GM12878 (cell line): Measurements from ENCODE around the gene RTF2. TPM values are rescaled to one million over a fixed set of nuclear protein-coding genes. Genes with fewer than 3 reads are reported as not detected.

Experiments used
- ATAC-seq: fragments of 200-7000 bp; cut with Tn5 transposase; 3 replicates; pipeline ENCODE4 v1.9.1; 2020; ENCODE audit warnings: mild to moderate bottlenecking, moderate library complexity
- BruUV-seq: library from RNA; stranded (reverse); fragments of 400-500 nt; replicated peaks from 2 replicates; lab custom pipeline; 2021; lab: Mats Ljungman, UMichigan
- CTCF ChIA-PET: fragments of 300-600 bp; sonication (Branson Sonifier 250); formaldehyde crosslinking; extraction: SDS; loops from one replicate; lab custom pipeline; 2021; ENCODE audit warnings: inconsistent platforms; lab: Yijun Ruan, JAX
- POLR2A ChIA-PET: fragments of 350-600 bp; formaldehyde crosslinking; extraction: SDS; loops from one replicate; lab custom pipeline; 2021; ENCODE audit warnings: inconsistent platforms; lab: Charles Lee
- RAD21 ChIA-PET: fragments of 300-600 bp; sonication (Branson Sonifier 250); formaldehyde crosslinking; loops from one replicate; lab custom pipeline; 2023; ENCODE audit warnings: antibody characterized with exemption; ENCODE audit not compliant: unreplicated experiment; lab: Charles Lee
- SMC1A ChIA-PET: fragments of 300-600 bp; sonication (Branson Sonifier 250); formaldehyde crosslinking; loops from one replicate; lab custom pipeline; 2023; ENCODE audit not compliant: unreplicated experiment, uncharacterized antibody; lab: Charles Lee
- DNase-seq: peaks from one replicate; pipeline ENCODE4 v3.0.0-alpha.2; 2011; ENCODE audit warnings: low read depth, low spot score
- FAIRE-seq: peaks from 3 replicates; lab custom pipeline; 2011; peaks lifted over from hg19 to GRCh38; lab: Jason Lieb, UNC
- H2AFZ ChIP-seq: 2 replicates; pipeline ENCODE4 v1.6.0; 2011; ENCODE audit warnings: low read depth, low read length, control low read depth; ENCODE audit not compliant: control insufficient read depth
- H3K27ac ChIP-seq: 2 replicates; pipeline ENCODE4 v1.5.1; 2011; ENCODE audit warnings: control low read depth; ENCODE audit not compliant: control insufficient read depth, insufficient read depth
- H3K27me3 ChIP-seq, 2 experiments: replicated peaks in 1 of 2; 2 replicates each; pipeline versions ENCODE4 v1.6.0 to v1.6.1; 2011; ENCODE audit warnings: low read length in 1 of 2; ENCODE audit not compliant: control insufficient read depth in 2 of 2, insufficient read depth in 2 of 2
- H3K36me3 ChIP-seq, 2 experiments: 2 replicates each; pipeline ENCODE4 v1.5.1; 2011; ENCODE audit warnings: low read length in 1 of 2; ENCODE audit not compliant: control insufficient read depth in 2 of 2, insufficient read depth in 2 of 2
- H3K4me1 ChIP-seq: 2 replicates; pipeline ENCODE4 v1.6.1; 2011; ENCODE audit warnings: mild to moderate bottlenecking, low read length, moderate library complexity, mixed read lengths; ENCODE audit not compliant: control insufficient read depth, insufficient read depth
- H3K4me2 ChIP-seq: 2 replicates; pipeline ENCODE4 v1.6.0; 2011; ENCODE audit warnings: control low read depth; ENCODE audit not compliant: control insufficient read depth, insufficient read depth
- H3K4me3 ChIP-seq: fragments of 200-600 bp; sonication (generic); 2 replicates; pipeline ENCODE4 v1.5.1; 2016
- H3K79me2 ChIP-seq: 2 replicates; pipeline ENCODE4 v1.6.0; 2011; ENCODE audit warnings: low read length; ENCODE audit not compliant: control insufficient read depth, insufficient read depth
- H3K9ac ChIP-seq: 2 replicates; pipeline ENCODE4 v1.8.0; 2011; ENCODE audit warnings: low read length, control low read depth, mixed read lengths; ENCODE audit not compliant: control insufficient read depth, insufficient read depth
- H3K9me3 ChIP-seq: replicated peaks from 3 replicates; pipeline ENCODE4 v1.5.1; 2011; ENCODE audit warnings: mild to moderate bottlenecking, low read length; ENCODE audit not compliant: control insufficient read depth, insufficient read depth
- H4K20me1 ChIP-seq: 2 replicates; pipeline ENCODE4 v1.6.0; 2011; ENCODE audit not compliant: control insufficient read depth, insufficient read depth
- CREB1 ChIP-seq: IDR thresholded peaks from 2 replicates; pipeline ENCODE4 v1.6.1; 2012; ENCODE audit warnings: low read depth, mild to moderate bottlenecking, inconsistent platforms
- GABPA ChIP-seq: IDR thresholded peaks from 2 replicates; pipeline ENCODE4 v1.6.1; 2014; ENCODE audit warnings: antibody characterized with exemption, low read depth, mild to moderate bottlenecking, inconsistent platforms
- POLR2AphosphoS2 ChIP-seq: IDR thresholded peaks from 2 replicates; pipeline ENCODE4 v1.6.1; 2011; ENCODE audit warnings: low read depth, mild to moderate bottlenecking, low read length, improper control_type of control experiment, moderate library complexity
- POU2F2 ChIP-seq: IDR thresholded peaks from 3 replicates; pipeline ENCODE4 v1.6.1; 2011; ENCODE audit warnings: low read depth, mild to moderate bottlenecking, low read length, borderline replicate concordance
- WRNIP1 ChIP-seq: IDR thresholded peaks from 2 replicates; pipeline ENCODE4 v1.6.1; 2011; ENCODE audit warnings: low read depth, low read length, improper control_type of control experiment, borderline replicate concordance
- YY1 ChIP-seq: IDR thresholded peaks from 2 replicates; pipeline ENCODE4 v1.6.1; 2011; ENCODE audit warnings: low read depth, mild to moderate bottlenecking, low read length
- WGBS: methylation state at CpG from one replicate; pipeline ENCODE4 v1.1.6; 2016; ENCODE audit warnings: low lambda C conversion rate; ENCODE audit not compliant: insufficient replicate concordance, insufficient coverage; ENCODE audit errors: missing lambda C conversion rate; 5-methylcytosine and 5-hydroxymethylcytosine counted together
- in situ Hi-C: fragments of 300-500 bp; cut with MboI; formaldehyde crosslinking; loops from 9 replicates; pipeline ENCODE4 v1.14.3; 2018; ENCODE audit warnings: mixed read lengths
- intact Hi-C: fragments of 100-400 bp; cut with micrococcal nuclease; formaldehyde crosslinking; loops from one replicate; pipeline ENCODE4 v1.14.2; 2022; ENCODE audit not compliant: unreplicated experiment
- polyA plus RNA-seq, 11 experiments: library from polyadenylated mRNA; depleted of rRNA in 4 of 11; unstranded in 6 of 11; stranded (reverse) in 5 of 11; fragments of >200 nt; fragmentation: Nextera tagmentation in 4 of 11; fragmentation: Illumina TruSeq in 1 of 11; extraction: Ambion mirVana in 4 of 11; extraction: Trizol in 1 of 11; gene quantifications; 1 replicate in 1 of 11; 2 replicates in 10 of 11; pipeline versions ENCODE4 v1.2.1 to v1.2.3, GENCODE V29; 2011 to 2016; ENCODE audit warnings: inconsistent platforms in 2 of 11, missing spikeins in 2 of 11, low read depth in 1 of 11
- total RNA-seq, 4 experiments: library from RNA; depleted of rRNA in 3 of 4; stranded (reverse); fragments of >200 nt in 3 of 4; fragmentation: Illumina TruSeq in 1 of 4; extraction: Trizol in 1 of 4; gene quantifications; 2 replicates each; pipeline versions ENCODE4 v1.2.1 to v1.2.3, GENCODE V29; 2013 to 2021
- TF ChIP-seq, protein P1 (sequence below): IDR thresholded peaks from 2 replicates; pipeline ENCODE4 v1.6.1; 2012; ENCODE audit warnings: low read length, inconsistent platforms
- TF ChIP-seq, protein P2 (sequence below): IDR thresholded peaks from 2 replicates; pipeline ENCODE4 v1.6.1; 2012; ENCODE audit warnings: low read depth, low read length, improper control_type of control experiment
- TF ChIP-seq, protein P3 (sequence below): fragments of 450-650 bp; IDR thresholded peaks from 2 replicates; pipeline ENCODE4 v1.6.1; 2017; ENCODE audit warnings: mild to moderate bottlenecking, moderate library complexity

Gene RTF2
- total and polyA plus RNA-seq, 10 of the 15 experiments (the other 5 are each of a cell fraction or from before 2014, with no cell fraction given): 66.2 to 133 (median 82.9) TPM

DNA sequence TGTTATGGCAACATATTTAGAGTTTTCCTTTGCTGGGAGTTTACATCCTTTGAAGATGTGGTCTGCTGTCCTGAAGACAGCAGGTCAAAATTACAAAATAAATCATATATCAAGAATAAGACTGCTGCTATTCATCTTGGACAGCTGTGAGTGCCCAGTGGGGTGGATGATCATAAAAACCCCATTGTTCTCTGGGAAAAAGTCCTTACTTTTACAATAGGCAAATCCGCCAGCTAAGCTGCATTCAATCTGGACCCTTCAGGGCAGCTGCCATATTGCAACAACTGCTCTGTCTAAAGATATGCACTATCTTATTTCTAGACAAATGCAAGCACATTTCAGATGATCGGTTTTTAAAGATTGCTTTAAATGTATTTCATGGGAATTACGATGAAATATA, 37.0 kb upstream of the RTF2 start:
- TF ChIP-seq YY1: no peak
- no peak for TF ChIP-seq POU2F2
- no peak for TF ChIP-seq POLR2AphosphoS2
- TF ChIP-seq, protein P1, sequence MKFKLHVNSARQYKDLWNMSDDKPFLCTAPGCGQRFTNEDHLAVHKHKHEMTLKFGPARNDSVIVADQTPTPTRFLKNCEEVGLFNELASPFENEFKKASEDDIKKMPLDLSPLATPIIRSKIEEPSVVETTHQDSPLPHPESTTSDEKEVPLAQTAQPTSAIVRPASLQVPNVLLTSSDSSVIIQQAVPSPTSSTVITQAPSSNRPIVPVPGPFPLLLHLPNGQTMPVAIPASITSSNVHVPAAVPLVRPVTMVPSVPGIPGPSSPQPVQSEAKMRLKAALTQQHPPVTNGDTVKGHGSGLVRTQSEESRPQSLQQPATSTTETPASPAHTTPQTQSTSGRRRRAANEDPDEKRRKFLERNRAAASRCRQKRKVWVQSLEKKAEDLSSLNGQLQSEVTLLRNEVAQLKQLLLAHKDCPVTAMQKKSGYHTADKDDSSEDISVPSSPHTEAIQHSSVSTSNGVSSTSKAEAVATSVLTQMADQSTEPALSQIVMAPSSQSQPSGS: no peak
- TF ChIP-seq, protein P2, sequence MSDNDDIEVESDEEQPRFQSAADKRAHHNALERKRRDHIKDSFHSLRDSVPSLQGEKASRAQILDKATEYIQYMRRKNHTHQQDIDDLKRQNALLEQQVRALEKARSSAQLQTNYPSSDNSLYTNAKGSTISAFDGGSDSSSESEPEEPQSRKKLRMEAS: no peak
- no peak for TF ChIP-seq WRNIP1
- no peak for TF ChIP-seq CREB1
- TF ChIP-seq GABPA: no peak
- TF ChIP-seq, protein P3, sequence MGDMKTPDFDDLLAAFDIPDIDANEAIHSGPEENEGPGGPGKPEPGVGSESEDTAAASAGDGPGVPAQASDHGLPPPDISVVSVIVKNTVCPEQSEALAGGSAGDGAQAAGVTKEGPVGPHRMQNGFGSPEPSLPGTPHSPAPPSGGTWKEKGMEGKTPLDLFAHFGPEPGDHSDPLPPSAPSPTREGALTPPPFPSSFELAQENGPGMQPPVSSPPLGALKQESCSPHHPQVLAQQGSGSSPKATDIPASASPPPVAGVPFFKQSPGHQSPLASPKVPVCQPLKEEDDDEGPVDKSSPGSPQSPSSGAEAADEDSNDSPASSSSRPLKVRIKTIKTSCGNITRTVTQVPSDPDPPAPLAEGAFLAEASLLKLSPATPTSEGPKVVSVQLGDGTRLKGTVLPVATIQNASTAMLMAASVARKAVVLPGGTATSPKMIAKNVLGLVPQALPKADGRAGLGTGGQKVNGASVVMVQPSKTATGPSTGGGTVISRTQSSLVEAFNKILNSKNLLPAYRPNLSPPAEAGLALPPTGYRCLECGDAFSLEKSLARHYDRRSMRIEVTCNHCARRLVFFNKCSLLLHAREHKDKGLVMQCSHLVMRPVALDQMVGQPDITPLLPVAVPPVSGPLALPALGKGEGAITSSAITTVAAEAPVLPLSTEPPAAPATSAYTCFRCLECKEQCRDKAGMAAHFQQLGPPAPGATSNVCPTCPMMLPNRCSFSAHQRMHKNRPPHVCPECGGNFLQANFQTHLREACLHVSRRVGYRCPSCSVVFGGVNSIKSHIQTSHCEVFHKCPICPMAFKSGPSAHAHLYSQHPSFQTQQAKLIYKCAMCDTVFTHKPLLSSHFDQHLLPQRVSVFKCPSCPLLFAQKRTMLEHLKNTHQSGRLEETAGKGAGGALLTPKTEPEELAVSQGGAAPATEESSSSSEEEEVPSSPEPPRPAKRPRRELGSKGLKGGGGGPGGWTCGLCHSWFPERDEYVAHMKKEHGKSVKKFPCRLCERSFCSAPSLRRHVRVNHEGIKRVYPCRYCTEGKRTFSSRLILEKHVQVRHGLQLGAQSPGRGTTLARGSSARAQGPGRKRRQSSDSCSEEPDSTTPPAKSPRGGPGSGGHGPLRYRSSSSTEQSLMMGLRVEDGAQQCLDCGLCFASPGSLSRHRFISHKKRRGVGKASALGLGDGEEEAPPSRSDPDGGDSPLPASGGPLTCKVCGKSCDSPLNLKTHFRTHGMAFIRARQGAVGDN: no peak
- TF ChIP-seq, all 136 proteins: peak for 0
- no peak overlapping the region for H3K9ac ChIP-seq
- no peak overlapping the region for H3K4me2 ChIP-seq
- no peaks in the 10 kb centered on the region for H3K9me3 ChIP-seq
- 78% methylated on average over 3 of the region's 3 CpGs for WGBS
- no peaks in the 10 kb centered on the region for H4K20me1 ChIP-seq
- DNase-seq: no peak
- intact Hi-C loops: no loop called here
- no peaks in the 10 kb centered on the region for H3K27me3 ChIP-seq
- no peaks in the 10 kb centered on the region for H3K36me3 ChIP-seq
- no peak for ATAC-seq
- ChIA-PET CTCF (no interaction called here), POLR2A (interaction anchor here (0.7 kb wide), 1 partner anchor 1041 kb away, joined by 4 read pairs; no protein-coding TSS in a partner anchor), SMC1A (interaction anchor here (1.9 kb wide), 1 partner anchor 8 kb away, joined by 5 read pairs; no protein-coding TSS in a partner anchor), RAD21 (interaction anchor here (0.7 kb wide), 1 partner anchor 38 kb away, joined by 5 read pairs; no protein-coding TSS in a partner anchor)
- H3K27ac ChIP-seq: no peak overlapping the region
- H3K79me2 ChIP-seq: no peaks in the 10 kb centered on the region
- in situ Hi-C loops: no loop called here
- no peak overlapping the region for H3K4me3 ChIP-seq
- no TSS peak for BruUV-seq
- peaks cover 10% of the 10 kb centered on the region for H3K4me1 ChIP-seq
- no peak for FAIRE-seq
- no peak overlapping the region for H2AFZ ChIP-seq
